Measurements from ENCODE around the gene EVX2.

Gene EVX2

GRCh38 chr2:176084611-176085119 is 903 bp upstream of the EVX2 start:
- DNase-seq (ENCODE audit: low read depth): no peak
- H3K4me3 ChIP-seq (ENCODE audit: low read length): no peak overlapping the region
- TF ChIP-seq, protein P1, sequence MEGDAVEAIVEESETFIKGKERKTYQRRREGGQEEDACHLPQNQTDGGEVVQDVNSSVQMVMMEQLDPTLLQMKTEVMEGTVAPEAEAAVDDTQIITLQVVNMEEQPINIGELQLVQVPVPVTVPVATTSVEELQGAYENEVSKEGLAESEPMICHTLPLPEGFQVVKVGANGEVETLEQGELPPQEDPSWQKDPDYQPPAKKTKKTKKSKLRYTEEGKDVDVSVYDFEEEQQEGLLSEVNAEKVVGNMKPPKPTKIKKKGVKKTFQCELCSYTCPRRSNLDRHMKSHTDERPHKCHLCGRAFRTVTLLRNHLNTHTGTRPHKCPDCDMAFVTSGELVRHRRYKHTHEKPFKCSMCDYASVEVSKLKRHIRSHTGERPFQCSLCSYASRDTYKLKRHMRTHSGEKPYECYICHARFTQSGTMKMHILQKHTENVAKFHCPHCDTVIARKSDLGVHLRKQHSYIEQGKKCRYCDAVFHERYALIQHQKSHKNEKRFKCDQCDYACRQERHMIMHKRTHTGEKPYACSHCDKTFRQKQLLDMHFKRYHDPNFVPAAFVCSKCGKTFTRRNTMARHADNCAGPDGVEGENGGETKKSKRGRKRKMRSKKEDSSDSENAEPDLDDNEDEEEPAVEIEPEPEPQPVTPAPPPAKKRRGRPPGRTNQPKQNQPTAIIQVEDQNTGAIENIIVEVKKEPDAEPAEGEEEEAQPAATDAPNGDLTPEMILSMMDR (IDR thresholded peaks at IDR 0.05; ENCODE audit: insufficient read depth, low read depth, low read length, missing control alignments): no peak

GRCh38 chr2:176082824-176083751 is 674 bp downstream of the EVX2 start:
- no peak for DNase-seq (ENCODE audit: low read depth)
- TF ChIP-seq, protein P1 (IDR thresholded peaks at IDR 0.05; ENCODE audit: insufficient read depth, low read depth, low read length, missing control alignments): no peak
- no peak overlapping the region for H3K4me3 ChIP-seq (ENCODE audit: low read length)

- TF ChIP-seq, protein P1 (IDR thresholded peaks at IDR 0.05; ENCODE audit: insufficient read depth, low read depth, low read length, missing control alignments): no peak
- DNase-seq (ENCODE audit: low read depth): no peak
- no peak overlapping the region for H3K4me3 ChIP-seq (ENCODE audit: low read length)
These were observed 1.3 kb downstream of the EVX2 start for GRCh38 chr2:176082525-176082823.

DNA sequence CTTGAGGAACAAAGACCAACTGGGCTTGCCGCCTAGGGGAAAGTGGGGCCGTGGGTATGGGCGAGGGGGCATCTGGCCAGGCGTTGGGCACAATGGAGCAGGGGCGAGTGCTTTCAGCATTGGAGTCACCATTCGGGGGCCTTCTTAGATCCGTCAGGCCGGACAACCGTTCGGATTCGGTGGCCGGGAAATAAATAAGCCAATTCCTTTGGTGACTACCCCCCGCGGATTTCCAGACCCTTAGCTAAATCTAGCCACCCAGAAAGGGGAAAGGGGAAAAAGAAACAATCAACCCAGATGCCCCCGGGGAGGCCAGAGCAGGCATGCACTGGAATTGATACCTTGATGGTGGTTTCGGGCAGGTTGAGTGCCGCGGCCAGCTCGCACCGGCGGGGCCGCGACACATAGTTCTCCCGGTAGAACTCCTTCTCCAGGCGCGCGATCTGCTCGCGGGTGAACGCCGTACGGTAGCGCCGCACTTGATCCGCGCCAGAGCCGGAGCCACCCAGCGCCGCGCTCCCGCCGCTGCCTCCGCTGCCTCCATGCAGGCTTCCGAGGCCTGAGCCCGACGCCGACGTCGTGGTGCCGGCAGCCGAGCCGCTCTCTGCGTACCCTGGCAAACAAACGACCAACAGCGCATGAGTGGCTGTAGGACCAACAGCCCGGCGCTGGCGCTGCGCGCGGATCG is 1.8 kb downstream of the EVX2 start:
- no peak for DNase-seq (ENCODE audit: low read depth)
- TF ChIP-seq, protein P1 (IDR thresholded peaks at IDR 0.05; ENCODE audit: insufficient read depth, low read depth, low read length, missing control alignments): no peak
- H3K4me3 ChIP-seq (ENCODE audit: low read length): no peak overlapping the region

DNA sequence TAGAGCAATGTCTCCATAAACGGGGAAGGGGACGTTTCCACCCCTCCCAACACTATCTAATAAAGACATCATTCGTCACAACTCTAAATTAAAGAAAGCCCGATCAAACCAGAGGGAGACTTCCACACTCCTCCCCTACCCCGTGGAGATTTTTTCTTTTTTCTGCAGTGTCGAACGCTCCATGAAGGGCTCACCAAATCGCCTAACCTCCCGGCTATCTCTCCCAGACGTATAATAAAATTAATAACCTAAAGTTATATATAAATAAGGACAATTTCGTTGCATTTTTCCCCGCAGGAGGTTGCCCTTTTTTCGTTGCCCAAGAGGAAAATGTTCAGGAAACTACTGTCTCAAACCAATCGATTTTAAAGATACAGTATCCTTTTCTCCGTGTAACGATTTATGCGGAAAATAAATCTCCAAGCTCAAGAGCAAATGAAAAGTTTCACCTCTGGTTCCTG is 2.4 kb downstream of the EVX2 start:
- no peak for DNase-seq (ENCODE audit: low read depth)
- H3K4me3 ChIP-seq (ENCODE audit: low read length): no peak overlapping the region
- TF ChIP-seq, protein P1 (IDR thresholded peaks at IDR 0.05; ENCODE audit: insufficient read depth, low read depth, low read length, missing control alignments): no peak

GRCh38 chr2:176080540-176081375 is 3.0 kb downstream of the EVX2 start:
- no peak for DNase-seq (ENCODE audit: low read depth)
- TF ChIP-seq, protein P1 (IDR thresholded peaks at IDR 0.05; ENCODE audit: insufficient read depth, low read depth, low read length, missing control alignments): no peak
- H3K4me3 ChIP-seq (ENCODE audit: low read length): no peak overlapping the region
